GM20000 (cell line): ENCODE measurements around the gene SIN3A.

Experiments
- DNase-seq: peaks from one replicate; pipeline ENCODE4 v3.0.0; 2012; ENCODE audit warnings: low spot score
- TF ChIP-seq, protein P1 (sequence below): IDR thresholded peaks from 2 replicates; pipeline ENCODE4 v1.5.1; 2012; ENCODE audit warnings: mild to moderate bottlenecking, control low read depth; ENCODE audit errors: extremely low read depth, missing control alignments

The SIN3A gene

DNA sequence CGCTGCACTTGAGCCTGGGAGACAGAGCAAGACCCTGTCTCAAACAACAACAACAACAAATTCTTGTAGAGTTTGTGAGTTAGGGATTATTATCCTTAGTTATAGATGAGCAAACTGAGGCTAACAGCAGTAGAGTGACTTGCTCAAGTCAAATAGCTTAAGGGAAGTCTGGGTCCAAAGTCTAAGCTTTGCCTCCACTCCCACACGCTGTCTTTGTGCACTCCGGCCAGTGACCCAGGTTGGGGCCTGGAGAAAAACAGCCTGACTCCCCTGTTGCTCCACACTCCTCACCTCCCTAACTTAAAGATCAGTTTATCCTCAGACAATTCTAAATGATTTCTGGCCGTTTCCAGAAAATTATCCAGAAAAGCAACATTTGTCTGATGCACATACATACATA is 9.2 kb upstream of the SIN3A start:
- DNase-seq = no peak
- TF ChIP-seq, protein P1, sequence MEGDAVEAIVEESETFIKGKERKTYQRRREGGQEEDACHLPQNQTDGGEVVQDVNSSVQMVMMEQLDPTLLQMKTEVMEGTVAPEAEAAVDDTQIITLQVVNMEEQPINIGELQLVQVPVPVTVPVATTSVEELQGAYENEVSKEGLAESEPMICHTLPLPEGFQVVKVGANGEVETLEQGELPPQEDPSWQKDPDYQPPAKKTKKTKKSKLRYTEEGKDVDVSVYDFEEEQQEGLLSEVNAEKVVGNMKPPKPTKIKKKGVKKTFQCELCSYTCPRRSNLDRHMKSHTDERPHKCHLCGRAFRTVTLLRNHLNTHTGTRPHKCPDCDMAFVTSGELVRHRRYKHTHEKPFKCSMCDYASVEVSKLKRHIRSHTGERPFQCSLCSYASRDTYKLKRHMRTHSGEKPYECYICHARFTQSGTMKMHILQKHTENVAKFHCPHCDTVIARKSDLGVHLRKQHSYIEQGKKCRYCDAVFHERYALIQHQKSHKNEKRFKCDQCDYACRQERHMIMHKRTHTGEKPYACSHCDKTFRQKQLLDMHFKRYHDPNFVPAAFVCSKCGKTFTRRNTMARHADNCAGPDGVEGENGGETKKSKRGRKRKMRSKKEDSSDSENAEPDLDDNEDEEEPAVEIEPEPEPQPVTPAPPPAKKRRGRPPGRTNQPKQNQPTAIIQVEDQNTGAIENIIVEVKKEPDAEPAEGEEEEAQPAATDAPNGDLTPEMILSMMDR = no peak

- TF ChIP-seq, protein P1 = no peak
- DNase-seq = no peak
These were observed 8.1 kb upstream of the SIN3A start for GRCh38 chr15:75459581-75459980.

DNA sequence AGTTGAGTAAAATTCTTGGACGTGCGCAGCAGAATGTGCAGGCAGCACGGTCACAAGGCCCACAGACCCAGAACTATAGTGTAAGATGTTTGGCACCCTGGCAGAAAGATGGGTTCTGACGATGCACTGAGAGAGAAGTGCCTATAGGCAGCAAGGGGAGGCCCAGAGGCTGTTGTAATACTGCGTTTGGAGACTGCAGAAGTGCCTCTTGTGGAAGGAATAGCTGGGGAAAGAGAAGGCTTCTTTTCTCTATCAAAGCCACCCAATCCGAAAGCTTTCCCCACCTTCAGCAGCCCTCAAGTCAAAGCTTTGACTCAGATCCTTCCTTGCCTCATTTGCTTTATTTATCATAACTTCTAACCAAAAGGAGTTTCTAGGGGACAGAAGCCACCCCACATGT is 5.2 kb upstream of the SIN3A start:
- no peak for DNase-seq
- TF ChIP-seq, protein P1 = no peak

DNA sequence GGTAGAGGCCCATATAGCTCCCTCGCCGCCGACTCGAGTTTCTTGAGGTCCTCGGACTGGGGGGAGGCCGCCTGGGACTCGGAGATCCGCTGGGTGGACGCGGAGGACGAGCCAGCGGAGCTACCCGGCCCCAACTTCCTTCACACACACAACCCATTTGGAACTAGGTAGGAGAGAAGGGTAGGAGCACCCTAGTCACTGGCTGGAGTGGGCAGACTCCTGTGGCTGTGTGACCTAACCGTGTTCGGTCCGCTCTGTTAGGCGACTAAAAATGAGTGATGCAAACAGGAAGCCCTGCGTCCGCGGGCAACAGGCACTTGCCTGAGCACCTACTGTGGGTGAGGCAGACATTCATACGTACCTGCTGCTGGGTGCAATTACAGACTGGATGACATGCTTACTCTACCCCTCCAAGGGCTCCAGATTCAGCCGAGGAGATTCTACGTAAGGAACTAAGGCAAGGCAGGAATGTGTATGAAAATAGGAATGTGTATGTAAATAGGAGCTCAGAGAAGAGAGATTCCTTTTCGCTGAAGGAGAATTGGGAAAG is 4.6 kb upstream of the SIN3A start:
- peak; percentile 55 for DNase-seq
- TF ChIP-seq, protein P1 = no peak

GRCh38 chr15:75455424-75455981 is 4.0 kb upstream of the SIN3A start:
- TF ChIP-seq, protein P1 = no peak
- DNase-seq = peak; percentile 88

- TF ChIP-seq, protein P1 = no peak
- DNase-seq = peak; percentile 80
These were observed 3.2 kb upstream of the SIN3A start for GRCh38 chr15:75454471-75455378.

GRCh38 chr15:75453703-75454470 is 2.4 kb upstream of the SIN3A start:
- TF ChIP-seq, protein P1 = no peak
- DNase-seq = peak; percentile 97
